Memory B cell (primary cell): ENCODE results near the gene VDAC1.
A peak's percentile ranks its signal among the peaks of the same experiment; 100 is the strongest.
"Not testable (repeated sequence)": the region's sequence is repeated elsewhere in the genome, so short reads cannot be mapped to it uniquely, and the experiment has no call there.

Source experiments
- ATAC-seq: fragments of 150-1000 bp; cut with Tn5 transposase; 2 replicates; pipeline ENCODE4 v1.10.0; 2021; ENCODE audit warnings: low read depth, mild to moderate bottlenecking, moderate library complexity
- DNase-seq, 2 donors: peaks; one replicate each; pipeline ENCODE4 v3.0.0; 2022; ENCODE audit warnings: low spot score in 2 of 2
- H3K27ac Mint-ChIP-seq: one replicate; pipeline ENCODE4 v1.8.0; 2022; ENCODE audit warnings: mild to moderate bottlenecking, moderate library complexity, mixed read lengths
- H3K27me3 Mint-ChIP-seq: one replicate; pipeline ENCODE4 v1.8.0; 2022; ENCODE audit warnings: mixed read lengths
- H3K36me3 Mint-ChIP-seq: one replicate; pipeline ENCODE4 v1.8.0; 2022; ENCODE audit warnings: mild to moderate bottlenecking, mixed read lengths
- H3K4me1 Mint-ChIP-seq: one replicate; pipeline ENCODE4 v1.8.0; 2022; ENCODE audit warnings: mixed read lengths
- H3K4me3 Mint-ChIP-seq: one replicate; pipeline ENCODE4 v1.8.0; 2022; ENCODE audit warnings: mild to moderate bottlenecking, moderate library complexity, mixed read lengths
- H3K9me3 Mint-ChIP-seq: one replicate; pipeline ENCODE4 v1.8.0; 2022; ENCODE audit warnings: mixed read lengths

VDAC1 gene

DNA sequence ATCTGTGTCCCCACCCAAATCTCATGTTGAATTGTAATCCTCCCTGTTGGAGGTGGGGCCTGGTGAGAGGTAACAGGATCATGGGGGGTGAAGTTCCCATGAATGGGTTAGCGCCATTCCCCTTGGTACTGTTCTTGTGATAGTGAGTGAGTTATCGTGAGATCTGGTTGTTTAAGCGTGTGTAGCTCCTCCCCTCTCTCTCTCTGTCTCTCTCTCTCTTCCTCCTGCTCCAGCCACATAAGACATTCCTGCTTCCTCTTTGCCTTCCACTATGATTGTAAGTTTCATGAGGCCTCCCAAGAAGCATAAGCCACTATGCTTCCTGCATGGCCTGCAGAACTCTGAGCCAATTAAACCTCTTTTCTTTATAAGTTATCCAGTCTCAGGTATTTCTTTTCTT lies 65.1 kb downstream of the VDAC1 start:
- H3K36me3 Mint-ChIP-seq, result peaks cover 4% of the 10 kb centered on the region
- no peak for ATAC-seq
- H3K27me3 Mint-ChIP-seq, result no peaks in the 10 kb centered on the region
- H3K4me1 Mint-ChIP-seq, result peaks cover 55% of the 10 kb centered on the region
- DNase-seq, result no peak
- H3K27ac Mint-ChIP-seq, result no peak overlapping the region
- peaks cover 6% of the 10 kb centered on the region for H3K9me3 Mint-ChIP-seq
- H3K4me3 Mint-ChIP-seq, result no peak overlapping the region

DNA sequence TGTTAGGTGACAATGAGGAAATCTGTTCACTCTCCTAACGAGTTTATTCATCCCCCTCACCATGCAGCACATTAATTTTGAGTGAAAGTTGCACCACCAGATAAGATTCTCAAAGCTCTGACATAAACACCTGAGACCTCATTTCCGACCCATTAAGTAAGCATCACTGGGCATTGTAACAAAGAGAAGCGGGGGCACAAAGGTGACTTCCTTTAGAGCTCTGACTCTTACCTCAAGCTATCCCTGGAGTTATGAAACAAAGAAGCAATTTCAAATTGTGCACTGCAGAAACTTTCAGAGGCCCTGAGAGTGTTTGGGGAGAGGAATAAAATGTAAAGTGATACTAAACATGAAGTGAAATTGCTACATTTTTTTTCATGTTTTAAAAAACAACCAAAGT lies 65.8 kb downstream of the VDAC1 start:
- peaks cover 6% of the 10 kb centered on the region for H3K9me3 Mint-ChIP-seq
- ATAC-seq (peak; percentile 37), DNase-seq (no peak)
- H3K36me3 Mint-ChIP-seq, result peaks cover 4% of the 10 kb centered on the region
- no peak overlapping the region for H3K4me3 Mint-ChIP-seq
- no peaks in the 10 kb centered on the region for H3K27me3 Mint-ChIP-seq
- peak overlapping the region; percentile 58 for H3K27ac Mint-ChIP-seq
- peaks cover 58% of the 10 kb centered on the region for H3K4me1 Mint-ChIP-seq

- H3K27me3 Mint-ChIP-seq, result no peaks in the 10 kb centered on the region
- H3K9me3 Mint-ChIP-seq, result peaks cover 6% of the 10 kb centered on the region
- ATAC-seq (no peak), DNase-seq (no peak)
- no peak overlapping the region for H3K4me3 Mint-ChIP-seq
- H3K36me3 Mint-ChIP-seq, result peaks cover 4% of the 10 kb centered on the region
- peak overlapping the region; percentile 58 for H3K27ac Mint-ChIP-seq
- H3K4me1 Mint-ChIP-seq, result peaks cover 64% of the 10 kb centered on the region
These were observed 66.5 kb downstream of the VDAC1 start for GRCh38 chr5:133938039-133938821.

DNA sequence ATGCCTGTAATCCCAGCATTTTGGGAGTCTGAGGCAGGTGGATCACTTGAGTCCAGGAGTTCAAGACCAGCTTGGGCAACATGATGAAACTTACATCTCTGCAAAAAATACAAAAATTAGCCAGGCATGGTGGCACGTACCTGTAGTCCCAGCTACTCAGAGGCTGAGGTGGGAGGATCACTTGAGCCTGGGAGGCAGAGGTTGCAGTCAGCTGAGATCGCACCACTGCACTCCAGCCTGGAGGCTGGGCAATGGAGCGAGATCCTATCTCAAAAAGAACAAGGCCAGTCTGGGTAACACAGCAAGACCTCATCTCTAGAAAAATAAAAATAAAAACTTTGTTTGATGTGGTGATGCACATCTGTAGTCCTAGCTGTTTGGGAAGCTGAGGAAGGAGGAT lies 67.1 kb downstream of the VDAC1 start:
- H3K4me3 Mint-ChIP-seq, H3K27me3 Mint-ChIP-seq, ATAC-seq, H3K36me3 Mint-ChIP-seq, H3K9me3 Mint-ChIP-seq, DNase-seq: not testable (repeated sequence)
- H3K27ac Mint-ChIP-seq, result peak overlapping the region; percentile 91
- peaks cover 70% of the 10 kb centered on the region for H3K4me1 Mint-ChIP-seq

DNA sequence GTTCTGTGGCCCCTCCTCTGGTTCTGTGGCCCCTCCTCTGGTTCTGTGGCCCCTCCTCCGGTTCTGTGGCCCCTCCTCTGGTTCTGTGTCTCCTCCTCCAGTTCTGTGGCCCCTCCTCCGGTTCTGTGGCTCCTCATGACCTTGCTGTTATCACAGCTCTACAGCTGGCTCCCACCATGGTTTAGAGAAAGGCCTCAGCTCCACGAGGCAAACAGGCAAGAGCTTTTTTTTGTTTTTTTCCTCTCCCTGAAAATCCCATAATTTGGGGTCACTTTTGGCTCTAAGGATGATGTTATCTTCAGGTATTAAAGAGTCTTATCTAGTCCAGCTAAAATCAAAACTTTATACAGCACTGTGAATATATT lies 68.1 kb downstream of the VDAC1 start:
- H3K27me3 Mint-ChIP-seq, result no peaks in the 10 kb centered on the region
- peaks cover 74% of the 10 kb centered on the region for H3K4me1 Mint-ChIP-seq
- H3K27ac Mint-ChIP-seq, result peak overlapping the region; percentile 91
- no peak for DNase-seq
- peaks cover 4% of the 10 kb centered on the region for H3K36me3 Mint-ChIP-seq
- no peak for ATAC-seq
- H3K4me3 Mint-ChIP-seq, result peak overlapping the region; percentile 62
- peaks cover 6% of the 10 kb centered on the region for H3K9me3 Mint-ChIP-seq

- not testable (repeated sequence) for H3K27me3 Mint-ChIP-seq, H3K36me3 Mint-ChIP-seq, ATAC-seq, H3K9me3 Mint-ChIP-seq, DNase-seq
- Mint-ChIP-seq H3K27ac (peak overlapping the region; percentile 91), H3K4me3 (peak overlapping the region; percentile 62), H3K4me1 (peaks cover 76% of the 10 kb centered on the region)
These were observed 68.7 kb downstream of the VDAC1 start for GRCh38 chr5:133935991-133936650.

GRCh38 chr5:133935667-133935940 lies 69.2 kb downstream of the VDAC1 start:
- ATAC-seq (no peak), DNase-seq (no peak)
- peak overlapping the region; percentile 91 for H3K27ac Mint-ChIP-seq
- H3K9me3 Mint-ChIP-seq, result peaks cover 6% of the 10 kb centered on the region
- no peaks in the 10 kb centered on the region for H3K27me3 Mint-ChIP-seq
- peaks cover 79% of the 10 kb centered on the region for H3K4me1 Mint-ChIP-seq
- peak overlapping the region; percentile 59 for H3K4me3 Mint-ChIP-seq
- H3K36me3 Mint-ChIP-seq, result peaks cover 4% of the 10 kb centered on the region

DNA sequence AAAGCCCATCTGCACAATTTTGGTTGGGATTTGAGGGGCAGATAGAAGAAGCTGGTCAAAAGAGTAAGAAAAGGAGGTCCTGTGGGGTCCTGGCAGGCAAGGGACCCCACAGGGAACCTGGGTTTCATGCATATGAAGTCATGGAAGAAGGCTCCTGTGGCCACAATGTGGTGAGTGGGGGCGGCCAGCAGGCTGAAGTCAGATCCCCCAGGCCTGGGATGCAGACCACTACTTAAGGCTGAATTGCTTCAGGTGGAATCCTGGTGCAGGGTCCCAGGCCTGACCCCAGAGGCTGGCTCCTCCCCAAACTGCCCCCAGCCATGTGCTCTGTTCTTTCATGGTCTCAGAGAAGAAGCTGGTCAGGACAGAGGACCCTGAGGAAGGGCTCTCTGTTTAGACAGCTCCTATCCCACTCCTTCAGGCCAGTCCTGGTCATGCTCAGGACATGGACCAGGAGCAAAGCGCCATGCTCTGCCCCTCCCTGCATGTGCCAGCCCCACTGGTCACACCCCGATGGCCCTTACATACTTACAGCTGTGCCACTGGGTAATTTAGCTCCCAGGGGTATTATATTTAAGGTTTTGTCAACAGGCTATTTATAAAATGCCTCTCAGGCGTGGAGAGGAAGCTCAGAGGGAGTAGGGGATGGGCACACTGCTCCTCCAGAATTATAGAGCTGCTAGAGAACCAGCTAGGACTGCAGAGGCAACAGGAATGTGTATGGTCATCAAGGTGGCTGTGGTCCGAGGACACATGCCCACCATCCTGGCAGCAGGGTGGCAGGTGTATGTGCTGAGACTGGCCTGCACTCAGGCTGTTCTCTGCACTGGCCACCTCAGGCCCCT lies 69.7 kb downstream of the VDAC1 start:
- peak; percentile 72 for ATAC-seq
- peaks cover 6% of the 10 kb centered on the region for H3K9me3 Mint-ChIP-seq

DNA sequence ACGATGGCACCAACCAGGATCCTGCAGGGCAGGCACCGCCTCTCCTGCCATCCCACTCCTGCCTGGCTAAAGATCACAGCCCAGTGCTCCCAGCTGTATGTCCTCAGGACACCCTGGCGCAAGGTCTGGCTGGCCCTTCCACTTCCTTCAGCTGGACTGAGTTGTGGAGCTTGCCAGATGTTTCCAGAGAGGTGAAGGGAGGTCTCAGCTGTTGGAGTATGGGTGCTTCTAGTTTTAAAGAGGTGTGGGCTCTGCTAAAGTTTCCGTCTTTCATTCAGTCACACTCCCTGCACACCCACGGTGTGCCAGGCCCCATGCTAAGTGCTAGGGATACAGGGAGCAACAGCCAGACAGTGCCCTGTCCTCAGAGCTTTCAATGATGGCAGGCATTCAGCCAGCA lies 70.5 kb downstream of the VDAC1 start:
- peaks cover 4% of the 10 kb centered on the region for H3K36me3 Mint-ChIP-seq
- peaks cover 81% of the 10 kb centered on the region for H3K4me1 Mint-ChIP-seq
- ATAC-seq, result no peak
- peaks cover 5% of the 10 kb centered on the region for H3K9me3 Mint-ChIP-seq
- H3K27ac Mint-ChIP-seq, result peak overlapping the region; percentile 91
- no peaks in the 10 kb centered on the region for H3K27me3 Mint-ChIP-seq
- H3K4me3 Mint-ChIP-seq, result peak overlapping the region; percentile 78
- DNase-seq, result no peak

More for the DNA sequence above, 69.7 kb downstream of the VDAC1 start:
- no peaks in the 10 kb centered on the region for H3K27me3 Mint-ChIP-seq
- peak overlapping the region; percentile 91 for H3K27ac Mint-ChIP-seq
- DNase-seq, result peak; percentile 38 to 55
- peaks cover 4% of the 10 kb centered on the region for H3K36me3 Mint-ChIP-seq
- H3K4me1 Mint-ChIP-seq, result peaks cover 80% of the 10 kb centered on the region
- peak overlapping the region; percentile 78 for H3K4me3 Mint-ChIP-seq

- Mint-ChIP-seq H3K9me3 (peaks cover 5% of the 10 kb centered on the region), H3K4me1 (peaks cover 80% of the 10 kb centered on the region), H3K4me3 (peak overlapping the region; percentile 78), H3K27ac (peak overlapping the region; percentile 91), H3K27me3 (no peaks in the 10 kb centered on the region), H3K36me3 (peaks cover 4% of the 10 kb centered on the region)
- DNase-seq (no peak), ATAC-seq (no peak)
These were observed 71.0 kb downstream of the VDAC1 start for GRCh38 chr5:133933670-133934295.

DNA sequence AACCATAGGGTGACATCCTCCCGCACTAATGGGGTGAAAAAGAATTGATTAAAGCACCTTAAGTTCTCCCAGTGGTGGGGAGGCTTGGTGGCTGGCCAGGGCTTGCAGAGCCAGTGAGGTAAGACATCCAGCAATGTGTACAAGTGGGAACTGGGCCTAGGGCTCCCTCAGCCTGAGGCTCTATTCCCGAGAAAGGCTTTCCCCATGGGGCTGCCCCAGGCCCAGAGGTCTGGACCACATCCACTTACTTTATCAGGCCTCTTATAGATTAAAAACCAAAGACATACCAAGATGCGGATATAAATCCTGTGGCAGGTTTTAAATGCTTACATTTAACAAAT lies 71.6 kb downstream of the VDAC1 start:
- peaks cover 4% of the 10 kb centered on the region for H3K36me3 Mint-ChIP-seq
- peaks cover 5% of the 10 kb centered on the region for H3K9me3 Mint-ChIP-seq
- DNase-seq (no peak), ATAC-seq (no peak)
- peak overlapping the region; percentile 91 for H3K27ac Mint-ChIP-seq
- peak overlapping the region; percentile 78 for H3K4me3 Mint-ChIP-seq
- no peaks in the 10 kb centered on the region for H3K27me3 Mint-ChIP-seq
- H3K4me1 Mint-ChIP-seq, result peaks cover 75% of the 10 kb centered on the region

DNA sequence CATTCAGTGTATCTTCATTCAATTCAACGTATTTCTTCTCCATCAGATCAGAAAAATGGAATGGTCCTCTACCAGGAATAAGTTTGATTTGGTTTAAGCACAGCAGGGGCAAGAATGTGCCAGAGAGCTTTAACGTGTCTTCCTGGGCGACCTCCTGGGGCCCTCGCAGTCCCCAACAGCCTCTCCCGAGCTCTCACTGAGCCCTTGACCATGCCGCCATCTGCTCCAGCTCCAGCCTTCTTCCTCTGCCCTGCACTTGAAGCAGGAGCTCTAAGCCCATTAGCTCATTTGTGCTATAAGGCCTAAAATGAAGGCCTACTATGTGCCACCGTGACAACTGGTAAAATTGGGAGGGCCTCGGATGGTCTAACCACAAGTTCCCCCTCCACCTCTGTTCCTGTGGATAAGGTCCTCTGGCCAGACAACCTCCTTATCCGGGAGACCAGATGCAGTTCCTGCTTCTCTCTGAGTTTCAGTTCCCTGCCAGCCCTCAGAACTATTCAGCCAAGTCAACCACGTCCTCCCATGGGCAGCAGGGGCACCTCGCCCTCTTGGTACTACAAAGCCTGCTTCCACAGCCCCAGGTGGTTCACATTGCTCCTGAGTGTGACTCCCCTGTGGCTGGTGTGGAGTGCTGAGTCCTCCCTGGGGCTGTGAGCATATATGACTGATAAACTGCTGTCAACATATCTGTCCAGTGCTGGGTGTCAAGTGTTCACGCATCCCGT lies 72.2 kb downstream of the VDAC1 start:
- peak overlapping the region; percentile 78 for H3K4me3 Mint-ChIP-seq
- peaks cover 4% of the 10 kb centered on the region for H3K36me3 Mint-ChIP-seq
- no peaks in the 10 kb centered on the region for H3K27me3 Mint-ChIP-seq
- H3K4me1 Mint-ChIP-seq, result peaks cover 71% of the 10 kb centered on the region
- H3K9me3 Mint-ChIP-seq, result peaks cover 5% of the 10 kb centered on the region
- DNase-seq (peak; percentile 60 to 64), ATAC-seq (peak; percentile 72)
- peak overlapping the region; percentile 91 for H3K27ac Mint-ChIP-seq

- no peak overlapping the region for H3K4me3 Mint-ChIP-seq
- DNase-seq (no peak), ATAC-seq (no peak)
- H3K4me1 Mint-ChIP-seq, result peaks cover 66% of the 10 kb centered on the region
- H3K9me3 Mint-ChIP-seq, result peaks cover 2% of the 10 kb centered on the region
- H3K36me3 Mint-ChIP-seq, result peaks cover 3% of the 10 kb centered on the region
- H3K27me3 Mint-ChIP-seq, result no peaks in the 10 kb centered on the region
- no peak overlapping the region for H3K27ac Mint-ChIP-seq
These were observed 73.2 kb downstream of the VDAC1 start for GRCh38 chr5:133931546-133931945.
